Pancreas (tissue), 10 donors: ENCODE measurements around the gene TOP3B. TPM values are rescaled to one million over a fixed set of nuclear protein-coding genes. Genes with fewer than 3 reads are reported as not detected.

Experiments used
- ATAC-seq, 4 donors: fragments of 200-7000 bp; cut with Tn5 transposase; one replicate each; pipeline versions ENCODE4 v1.8.0 to v1.9.1; 2020; ENCODE audit warnings: mild to moderate bottlenecking in 4 of 4, moderate library complexity in 4 of 4
- DNase-seq, 6 donors: peaks; one replicate each; pipeline ENCODE4 v3.0.0-alpha.2; 2020
- FAIRE-seq: peaks from 2 replicates; lab custom pipeline; 2012; peaks lifted over from hg19 to GRCh38; lab: Jason Lieb, UNC
- H3K27ac ChIP-seq, 4 donors: fragments of 200-600 bp; sonication (generic); 1 replicate in 3 of 4; 2 replicates in 1 of 4; pipeline versions ENCODE4 v1.5.0 to v1.8.0; 2020
- H3K27me3 ChIP-seq, 4 donors: fragments of 200-600 bp; one replicate each; pipeline ENCODE4 v1.8.0; 2021
- H3K36me3 ChIP-seq, 3 donors: fragments of 200-600 bp; sonication (generic) in 1 of 3; one replicate each; pipeline versions ENCODE4 v1.5.0 to v1.8.0; 2020 to 2021
- H3K4me1 ChIP-seq, 3 donors: fragments of 200-600 bp; one replicate each; pipeline ENCODE4 v1.8.0; 2021
- H3K4me3 ChIP-seq, 4 donors: fragments of 200-600 bp; sonication (generic) in 2 of 4; one replicate each; pipeline versions ENCODE4 v1.5.0 to v1.8.0; 2020 to 2021
- H3K9me3 ChIP-seq, 4 donors: fragments of 200-600 bp; one replicate each; pipeline ENCODE4 v1.8.0; 2021
- WGBS, 2 donors: extraction: QIAGEN DNeasy Blood & Tissue Kit; methylation state at CpG; one replicate each; pipeline ENCODE4 v1.1.7; 2013; 5-methylcytosine and 5-hydroxymethylcytosine counted together
- intact Hi-C, 3 donors: fragments of 100-400 bp; cut with DNase I; formaldehyde crosslinking; loops; one replicate each; pipeline versions ENCODE4 v1.11.1 to v1.14.2; 2022
- polyA plus RNA-seq, 2 donors: library from polyadenylated mRNA; stranded (reverse); fragments of 200-250 nt; gene quantifications; one replicate each; pipeline ENCODE4 v1.2.3, GENCODE V29; 2013
- total RNA-seq, 6 donors: library from RNA; stranded (reverse); fragmentation: NEBNext Ultra II Directional in 4 of 6; extraction: Animal tissue kit (Norgen Biotek cat#: 25700) in 4 of 6; gene quantifications; one replicate each; pipeline versions ENCODE4 v1.2.1 to v1.2.4, GENCODE V29; 2021 to 2023
- TF ChIP-seq, protein P1 (sequence below), 4 donors: fragments of 200-600 bp; sonication (generic) in 3 of 4; IDR thresholded peaks; one replicate each; pipeline versions ENCODE4 v1.5.0 to v1.8.0; 2021; ENCODE audit warnings: antibody characterized with exemption in 4 of 4
- donor health status: healthy with polysubstance abuse.
- donor health status: DM: no; HTN: no; CAD: no; lungs with moderate emphysema.
- donor health status: DM: no; HTN: no; CAD: no.
- donor health status: control.
- donor health status: control.
- donor health status: Bipolar disorder and iron deficiency.
- donor health status: DM: yes; HTN: yes; CAD: no.
- donor health status: DM: no; HTN: no; CAD: no.
- donor health status: DM: no; HTN: no; CAD: no.
- donor health status: DM: yes; HTN: yes; CAD: no.

TOP3B gene
- total and polyA plus RNA-seq, 8 donors, result 6.7 to 20.5 (median 11.3) TPM

DNA sequence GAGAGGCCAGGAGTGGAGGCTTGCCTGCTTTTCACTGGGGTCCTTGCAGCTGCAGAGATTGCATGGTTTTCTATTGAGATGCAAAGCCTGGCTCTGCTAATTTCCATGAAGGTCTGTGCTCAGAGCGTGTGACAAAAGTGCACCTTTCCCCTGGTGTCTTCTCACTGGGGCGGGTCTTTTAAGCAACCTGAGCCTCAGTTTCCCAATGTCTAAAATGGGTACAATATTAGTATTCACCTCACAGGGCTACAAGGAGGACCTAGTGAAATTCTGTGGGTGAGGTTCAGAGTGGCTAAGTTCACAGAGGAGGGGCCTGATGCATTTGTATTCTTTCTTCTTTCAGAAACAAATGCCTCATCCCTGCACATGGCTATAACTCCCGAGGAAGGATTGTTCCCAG is 50.2 kb downstream of the TOP3B start:
- intact Hi-C loops, result no loop called here
- no peak overlapping the region for H3K4me3 ChIP-seq
- H3K36me3 ChIP-seq, result peaks cover 10 to 31% (median 12%) of the 10 kb centered on the region in 3 donors
- WGBS, 2 donors, result 88 to 90% methylated on average over 3 of the region's 3 CpGs
- TF ChIP-seq, protein P1, sequence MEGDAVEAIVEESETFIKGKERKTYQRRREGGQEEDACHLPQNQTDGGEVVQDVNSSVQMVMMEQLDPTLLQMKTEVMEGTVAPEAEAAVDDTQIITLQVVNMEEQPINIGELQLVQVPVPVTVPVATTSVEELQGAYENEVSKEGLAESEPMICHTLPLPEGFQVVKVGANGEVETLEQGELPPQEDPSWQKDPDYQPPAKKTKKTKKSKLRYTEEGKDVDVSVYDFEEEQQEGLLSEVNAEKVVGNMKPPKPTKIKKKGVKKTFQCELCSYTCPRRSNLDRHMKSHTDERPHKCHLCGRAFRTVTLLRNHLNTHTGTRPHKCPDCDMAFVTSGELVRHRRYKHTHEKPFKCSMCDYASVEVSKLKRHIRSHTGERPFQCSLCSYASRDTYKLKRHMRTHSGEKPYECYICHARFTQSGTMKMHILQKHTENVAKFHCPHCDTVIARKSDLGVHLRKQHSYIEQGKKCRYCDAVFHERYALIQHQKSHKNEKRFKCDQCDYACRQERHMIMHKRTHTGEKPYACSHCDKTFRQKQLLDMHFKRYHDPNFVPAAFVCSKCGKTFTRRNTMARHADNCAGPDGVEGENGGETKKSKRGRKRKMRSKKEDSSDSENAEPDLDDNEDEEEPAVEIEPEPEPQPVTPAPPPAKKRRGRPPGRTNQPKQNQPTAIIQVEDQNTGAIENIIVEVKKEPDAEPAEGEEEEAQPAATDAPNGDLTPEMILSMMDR (IDR thresholded peaks at IDR 0.05), result no peak
- FAIRE-seq (no peak), DNase-seq (no peak), ATAC-seq (no peak)
- no peaks in the 10 kb centered on the region for H3K9me3 ChIP-seq
- H3K4me1 ChIP-seq, result peaks cover 0 to 9% (median 8%) of the 10 kb centered on the region in 3 donors
- H3K27me3 ChIP-seq, result no peaks in the 10 kb centered on the region
- H3K27ac ChIP-seq, result no peak overlapping the region

DNA sequence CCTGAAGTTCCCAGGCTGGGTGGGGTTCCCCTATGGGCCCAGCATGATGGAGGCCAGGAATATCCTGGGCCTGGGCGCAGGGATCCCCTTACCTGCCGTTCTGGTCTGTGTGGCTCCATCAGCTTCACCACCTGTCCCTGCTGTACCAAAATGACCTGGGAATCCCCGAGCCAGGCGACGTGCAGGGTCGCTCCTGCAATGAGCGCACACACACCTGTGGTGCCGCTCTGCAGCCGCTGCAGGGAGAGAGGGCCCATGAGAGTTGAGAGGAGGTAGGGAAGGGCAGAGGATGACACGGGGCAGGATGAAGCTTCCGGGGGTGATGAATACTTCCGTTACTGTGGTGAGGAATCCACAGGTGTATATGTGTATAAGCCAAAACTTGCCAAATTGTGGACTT is 51.5 kb downstream of the TOP3B start:
- DNase-seq, result no peak
- Histone ChIP-seq H3K4me3 (no peak overlapping the region), H3K4me1 (no peaks in the 10 kb centered on the region), H3K9me3 (no peaks in the 10 kb centered on the region), H3K27me3 (no peaks in the 10 kb centered on the region), H3K36me3 (peaks cover 10 to 31% (median 12%) of the 10 kb centered on the region in 3 donors), H3K27ac (no peak overlapping the region)
- FAIRE-seq, result no peak
- no peak for ATAC-seq
- intact Hi-C loops, result no loop called here
- TF ChIP-seq, protein P1 (IDR thresholded peaks at IDR 0.05), result no peak
- WGBS, 2 donors, result 94 to 96% methylated on average over 12 of the region's 12 CpGs

DNA sequence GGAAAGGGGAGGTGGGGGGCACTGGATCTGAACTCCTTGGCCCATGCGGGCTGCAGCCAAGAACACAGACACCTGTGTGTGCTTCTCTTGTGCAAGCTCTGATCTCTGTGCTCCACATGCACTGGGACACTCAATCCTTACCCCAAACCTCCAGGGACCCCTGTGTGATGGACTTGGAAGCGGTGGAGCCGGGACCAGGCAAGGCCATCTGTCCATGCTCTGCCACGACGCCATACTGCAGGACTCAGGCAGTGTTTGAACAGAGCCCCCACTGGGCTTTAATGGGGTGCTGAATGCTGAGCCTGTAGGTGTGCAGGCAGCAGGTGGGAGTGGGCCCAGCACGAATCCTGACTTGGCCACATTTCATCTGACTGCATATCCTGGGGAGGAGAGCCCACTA is 53.3 kb downstream of the TOP3B start:
- H3K9me3 ChIP-seq, result no peaks in the 10 kb centered on the region
- no peak overlapping the region for H3K4me3 ChIP-seq
- ATAC-seq, result no peak
- WGBS, 2 donors, result 91 to 96% methylated on average over 6 of the region's 6 CpGs
- intact Hi-C loops, result no loop called here
- no peaks in the 10 kb centered on the region for H3K27me3 ChIP-seq
- H3K36me3 ChIP-seq, result peaks cover 10 to 31% (median 12%) of the 10 kb centered on the region in 3 donors
- H3K27ac ChIP-seq, result no peak overlapping the region
- TF ChIP-seq, protein P1 (IDR thresholded peaks at IDR 0.05), result no peak
- no peak for FAIRE-seq
- H3K4me1 ChIP-seq, result no peaks in the 10 kb centered on the region
- no peak for DNase-seq

DNA sequence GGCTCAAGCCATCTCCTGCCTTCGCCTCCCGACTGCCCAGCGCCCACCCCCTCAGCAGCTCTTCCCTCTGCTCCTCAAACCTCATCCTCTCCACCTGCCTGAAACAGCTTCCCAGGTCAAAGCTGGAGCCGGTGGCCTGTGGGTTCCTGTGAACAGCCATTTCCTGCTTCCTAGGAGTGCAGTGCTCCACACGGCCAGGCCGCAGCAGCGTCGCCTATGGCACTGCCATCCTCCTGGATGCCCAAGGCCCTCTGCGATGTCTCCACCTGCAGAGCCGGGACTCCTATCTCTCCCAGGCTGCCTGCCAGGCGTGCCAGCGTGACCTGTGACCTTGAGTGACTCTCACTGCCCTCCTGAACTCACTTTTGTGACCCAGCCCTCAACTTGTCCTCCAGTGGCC is 54.5 kb downstream of the TOP3B start:
- Histone ChIP-seq H3K27me3 (no peaks in the 10 kb centered on the region), H3K9me3 (no peaks in the 10 kb centered on the region), H3K27ac (no peak overlapping the region), H3K36me3 (peaks cover 10 to 24% (median 10%) of the 10 kb centered on the region in 3 donors), H3K4me3 (no peak overlapping the region), H3K4me1 (no peaks in the 10 kb centered on the region)
- FAIRE-seq (no peak), DNase-seq (no peak), ATAC-seq (peak in 2 of 4 donors; percentile 40 to 61)
- intact Hi-C loops, result no loop called here
- TF ChIP-seq, protein P1 (IDR thresholded peaks at IDR 0.05), result no peak
- WGBS, 2 donors, result 49 to 54% methylated on average over 12 of the region's 12 CpGs

DNA sequence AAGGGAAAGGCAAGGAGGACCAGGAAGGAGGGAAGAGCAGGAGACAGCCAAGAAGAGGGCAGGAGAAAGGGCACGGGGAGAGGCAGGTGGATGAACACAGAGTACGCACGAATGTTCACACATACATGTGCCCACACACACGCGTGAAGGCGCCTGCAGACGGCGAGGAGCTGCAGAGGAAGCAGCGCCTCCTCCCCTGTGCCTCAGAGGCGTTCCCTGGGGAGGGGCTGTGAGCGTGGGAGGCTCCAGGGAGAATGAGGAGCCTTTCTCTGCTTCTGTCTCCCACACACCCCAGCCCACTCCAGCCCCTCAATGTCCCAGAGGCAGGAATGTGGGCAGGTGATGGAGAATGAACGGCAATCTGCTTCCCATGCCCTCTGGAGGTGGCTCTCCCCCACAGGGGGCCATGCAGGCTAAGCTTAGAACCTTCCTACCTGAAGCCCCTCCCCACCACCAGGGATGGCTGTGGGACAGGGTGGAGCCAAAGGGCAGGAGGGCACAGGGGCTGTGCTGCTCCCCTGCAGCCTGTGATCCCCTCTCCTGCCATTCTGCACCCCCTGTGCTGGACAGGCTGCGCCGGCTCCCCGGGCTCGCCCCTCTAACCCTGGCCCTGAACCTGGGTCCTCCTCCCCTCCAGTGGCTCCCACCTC is 55.3 kb downstream of the TOP3B start:
- no peaks in the 10 kb centered on the region for H3K9me3 ChIP-seq
- no peaks in the 10 kb centered on the region for H3K27me3 ChIP-seq
- DNase-seq, result no peak
- TF ChIP-seq, protein P1 (IDR thresholded peaks at IDR 0.05), result no peak
- peaks cover 2 to 16% (median 8%) of the 10 kb centered on the region in 3 donors for H3K36me3 ChIP-seq
- peaks cover 0 to 1% (median under 1%) of the 10 kb centered on the region in 3 donors for H3K4me1 ChIP-seq
- no peak overlapping the region for H3K27ac ChIP-seq
- FAIRE-seq, result no peak
- ATAC-seq, result no peak
- intact Hi-C loops, result no loop called here
- WGBS, 2 donors, result 89% methylated on average over 16 of the region's 16 CpGs
- no peak overlapping the region for H3K4me3 ChIP-seq
